ENCODE results near the gene AFAP1.

DNA sequence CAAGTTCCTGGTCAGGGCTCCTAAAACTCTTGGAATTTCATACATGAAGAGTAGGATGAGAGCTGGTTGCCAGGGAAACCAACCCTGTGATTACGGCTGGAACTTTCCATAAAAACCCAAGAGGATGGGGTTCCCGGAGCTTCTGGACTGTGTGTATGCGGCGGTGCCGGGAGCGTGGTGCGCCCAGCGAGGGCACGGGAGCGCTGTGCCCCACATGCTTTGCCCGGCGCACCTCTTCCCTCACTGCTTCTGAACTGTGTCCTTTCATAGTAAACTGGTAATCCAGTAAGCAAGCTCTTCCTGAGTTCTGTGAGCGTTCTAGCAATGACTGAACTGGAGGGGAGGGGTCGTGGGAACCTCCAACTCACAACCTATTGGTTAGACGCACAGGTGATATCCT, 152.6 kb downstream of the AFAP1 start:
- TF ChIP-seq, protein P1, sequence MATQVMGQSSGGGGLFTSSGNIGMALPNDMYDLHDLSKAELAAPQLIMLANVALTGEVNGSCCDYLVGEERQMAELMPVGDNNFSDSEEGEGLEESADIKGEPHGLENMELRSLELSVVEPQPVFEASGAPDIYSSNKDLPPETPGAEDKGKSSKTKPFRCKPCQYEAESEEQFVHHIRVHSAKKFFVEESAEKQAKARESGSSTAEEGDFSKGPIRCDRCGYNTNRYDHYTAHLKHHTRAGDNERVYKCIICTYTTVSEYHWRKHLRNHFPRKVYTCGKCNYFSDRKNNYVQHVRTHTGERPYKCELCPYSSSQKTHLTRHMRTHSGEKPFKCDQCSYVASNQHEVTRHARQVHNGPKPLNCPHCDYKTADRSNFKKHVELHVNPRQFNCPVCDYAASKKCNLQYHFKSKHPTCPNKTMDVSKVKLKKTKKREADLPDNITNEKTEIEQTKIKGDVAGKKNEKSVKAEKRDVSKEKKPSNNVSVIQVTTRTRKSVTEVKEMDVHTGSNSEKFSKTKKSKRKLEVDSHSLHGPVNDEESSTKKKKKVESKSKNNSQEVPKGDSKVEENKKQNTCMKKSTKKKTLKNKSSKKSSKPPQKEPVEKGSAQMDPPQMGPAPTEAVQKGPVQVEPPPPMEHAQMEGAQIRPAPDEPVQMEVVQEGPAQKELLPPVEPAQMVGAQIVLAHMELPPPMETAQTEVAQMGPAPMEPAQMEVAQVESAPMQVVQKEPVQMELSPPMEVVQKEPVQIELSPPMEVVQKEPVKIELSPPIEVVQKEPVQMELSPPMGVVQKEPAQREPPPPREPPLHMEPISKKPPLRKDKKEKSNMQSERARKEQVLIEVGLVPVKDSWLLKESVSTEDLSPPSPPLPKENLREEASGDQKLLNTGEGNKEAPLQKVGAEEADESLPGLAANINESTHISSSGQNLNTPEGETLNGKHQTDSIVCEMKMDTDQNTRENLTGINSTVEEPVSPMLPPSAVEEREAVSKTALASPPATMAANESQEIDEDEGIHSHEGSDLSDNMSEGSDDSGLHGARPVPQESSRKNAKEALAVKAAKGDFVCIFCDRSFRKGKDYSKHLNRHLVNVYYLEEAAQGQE (IDR thresholded peaks at IDR 0.05; ENCODE audit: insufficient read depth in 1 of 2, low read depth in 2 of 2, low read length in 2 of 2): no peak
- TF ChIP-seq POLR2AphosphoS5 (IDR thresholded peaks at IDR 0.05; ENCODE audit: low read depth, low read length) (no peak), TAF1 (IDR thresholded peaks at IDR 0.05; ENCODE audit: borderline replicate concordance, insufficient read depth, low read length) (no peak), SIN3A (IDR thresholded peaks at IDR 0.05; ENCODE audit: borderline replicate concordance, insufficient read depth, low read length) (no peak), FOXP2 (optimal IDR thresholded peaks at IDR 0.05; ENCODE audit: borderline replicate concordance, extremely low read depth, extremely low read length, insufficient read depth) (no peak)

All from PFSK-1 (cell line).